ENCODE data around the gene PMVK.
A peak's percentile ranks its signal among the peaks of the same experiment; 100 is the strongest.

- TF ChIP-seq POLR2A (IDR thresholded peaks at IDR 0.05; ENCODE audit: low read depth, low read length): peak; percentile 84
- peak; percentile 35; the same call in 1 of the 2 replicates for TF ChIP-seq TAF1 (IDR thresholded peaks at IDR 0.05; ENCODE audit: borderline replicate concordance, low read depth, low read length)
- TF ChIP-seq POLR2AphosphoS5 (IDR thresholded peaks at IDR 0.05; ENCODE audit: low read depth, low read length): peak; percentile 91
These were observed 46.6 kb upstream of the PMVK start, which contains the start of gene FLAD1 for GRCh38 chr1:154982897-154983648.
